GM10847 (cell line): ENCODE measurements around the gene TCF7L2.

Experiments used
- POLR2A ChIP-seq: IDR thresholded peaks from 2 replicates; pipeline ENCODE4 v1.6.1; 2011; ENCODE audit not compliant: insufficient read length; ENCODE audit errors: extremely low read depth

The TCF7L2 gene

DNA sequence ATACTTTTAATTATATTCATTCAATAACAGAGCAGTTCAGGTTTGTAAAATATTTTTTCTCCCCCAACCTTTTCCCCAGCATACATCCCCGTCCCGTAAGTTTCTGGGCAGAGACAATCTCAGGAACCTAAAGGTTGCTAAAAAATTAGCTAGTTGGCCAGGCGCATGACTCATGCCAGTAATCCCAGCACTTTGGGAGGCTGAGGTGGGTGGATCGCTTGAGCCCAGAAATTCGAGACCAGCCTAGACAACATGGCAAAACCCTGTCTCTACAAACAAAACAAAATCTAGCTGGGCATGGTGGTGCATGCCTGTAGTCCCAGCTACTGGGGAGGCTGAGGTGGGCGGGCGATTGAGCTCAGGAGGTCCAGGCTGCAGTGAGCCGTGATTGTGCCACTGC lies 40.2 kb downstream of the TCF7L2 start:
- TF ChIP-seq POLR2A = no peak

DNA sequence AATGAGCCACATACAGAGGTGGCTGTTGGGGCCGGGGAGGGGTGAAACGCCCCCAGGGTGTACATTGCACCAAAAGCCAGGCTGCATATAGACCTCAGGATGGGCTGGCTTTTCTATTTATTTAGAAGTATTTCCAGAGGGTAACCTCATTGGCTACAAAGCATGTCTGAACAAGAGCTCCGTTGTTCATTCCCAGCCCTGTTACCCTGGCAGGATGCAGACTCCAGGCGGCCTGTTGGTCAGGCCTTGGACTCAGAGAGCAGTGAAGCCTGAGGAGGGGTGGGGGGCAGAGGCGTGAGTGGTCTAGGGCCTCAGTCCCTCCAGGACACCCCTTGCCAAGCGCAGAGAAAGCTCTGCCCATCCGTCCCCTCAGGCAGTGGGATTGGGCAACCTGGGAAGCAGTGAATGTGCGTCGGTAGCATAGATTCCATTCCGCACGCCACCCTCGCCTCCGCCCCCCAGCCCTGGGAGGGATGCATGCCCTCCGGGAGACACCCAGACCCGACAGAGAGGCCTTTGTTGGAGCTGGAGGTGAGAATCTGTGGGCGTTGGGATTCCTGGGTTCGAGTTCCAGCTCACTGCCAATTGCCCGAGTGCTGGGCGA lies 41.9 kb downstream of the TCF7L2 start:
- no peak for TF ChIP-seq POLR2A

DNA sequence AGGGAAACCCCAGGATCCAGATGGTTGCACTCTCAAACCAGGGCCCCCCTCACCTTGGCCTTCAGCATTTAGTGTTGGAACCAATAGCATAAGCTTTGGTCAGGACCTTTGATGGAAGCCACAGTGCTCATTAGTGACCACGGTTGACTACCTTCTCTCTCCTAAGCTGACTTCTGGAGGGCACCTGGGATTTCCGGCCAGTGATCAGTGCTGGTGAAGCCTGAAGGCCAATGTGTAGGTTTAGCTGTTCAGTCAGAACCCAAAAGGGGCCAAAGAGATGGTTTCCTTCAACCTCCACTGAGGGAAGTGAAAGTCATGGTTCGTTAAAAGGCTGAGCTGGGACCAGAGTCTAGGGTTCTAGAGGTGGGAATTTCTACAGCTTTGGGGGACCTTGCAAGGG lies 46.4 kb downstream of the TCF7L2 start:
- no peak for TF ChIP-seq POLR2A

DNA sequence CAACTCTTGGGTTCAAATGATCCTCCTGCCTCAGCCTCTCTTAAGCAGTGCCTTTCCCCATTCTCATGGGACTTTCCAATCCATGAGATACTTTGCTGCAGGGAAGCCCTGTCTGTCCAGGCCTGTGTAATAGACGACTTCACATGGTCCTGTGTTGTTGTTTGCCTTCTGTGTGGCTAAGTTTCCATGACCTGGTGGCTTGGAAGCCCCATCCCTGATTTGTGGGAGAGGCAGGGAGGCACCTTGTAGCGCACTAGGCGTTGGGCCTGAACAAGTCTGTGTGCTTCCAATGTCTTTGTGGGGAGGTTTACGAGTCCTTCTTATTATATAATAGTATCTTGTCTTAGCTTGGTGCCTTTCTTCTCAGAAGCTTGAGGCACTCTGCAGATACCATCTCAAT lies 49.1 kb downstream of the TCF7L2 start:
- TF ChIP-seq POLR2A = no peak

DNA sequence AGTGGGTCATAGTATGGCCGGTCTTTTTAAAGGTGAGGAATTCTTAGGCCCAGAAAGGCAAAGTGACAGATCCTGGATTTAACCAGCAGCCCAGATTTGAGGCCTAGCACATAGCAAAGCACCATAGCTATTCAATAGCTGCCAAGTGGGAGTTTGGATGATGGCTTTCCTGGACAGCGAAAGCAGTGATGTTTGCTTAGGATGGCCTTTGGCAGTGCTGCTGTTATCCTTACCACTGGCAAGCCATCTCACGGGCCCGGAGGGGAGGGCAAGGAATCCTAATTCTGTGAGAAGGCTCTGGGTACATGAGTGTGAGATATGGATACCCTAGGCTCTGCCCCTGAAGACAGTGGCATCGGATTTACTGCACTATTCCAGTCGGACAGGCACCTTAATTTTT lies 50.4 kb downstream of the TCF7L2 start:
- no peak for TF ChIP-seq POLR2A

DNA sequence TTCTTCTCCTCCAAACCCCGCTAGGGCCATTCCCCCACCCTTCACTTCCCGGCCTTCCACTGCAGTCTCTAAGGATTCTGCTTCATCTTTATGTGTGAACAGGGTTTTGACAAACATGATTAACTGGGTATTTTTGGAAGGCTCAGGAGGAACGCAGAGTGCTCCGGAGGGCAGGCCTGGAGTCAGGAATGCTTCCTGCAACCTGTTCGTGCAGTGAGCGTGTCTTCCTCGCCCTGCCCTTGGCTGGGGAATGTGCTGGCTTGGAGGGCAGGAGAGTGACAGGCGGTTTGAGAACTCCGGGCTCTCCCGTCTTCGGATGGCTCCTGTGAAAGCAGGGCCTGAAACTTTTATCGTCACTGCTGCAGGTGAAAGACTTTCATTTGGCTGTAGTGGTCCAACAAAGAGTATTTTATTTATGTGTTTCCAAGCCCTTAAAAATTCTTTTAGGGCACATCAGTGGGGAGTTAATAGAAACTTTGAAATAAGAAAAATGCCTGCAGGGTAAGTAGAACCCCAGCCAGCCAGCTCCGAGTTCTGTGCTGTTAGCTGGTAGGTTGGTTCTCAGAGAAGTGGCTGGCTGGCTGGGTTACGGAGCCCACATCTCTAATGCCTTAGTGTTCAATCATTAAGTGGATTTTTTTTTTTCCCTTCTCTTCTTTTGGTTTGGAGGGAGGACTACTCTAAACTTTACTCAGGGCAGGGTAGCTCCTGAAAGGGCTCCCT lies 51.0 kb downstream of the TCF7L2 start:
- no peak for TF ChIP-seq POLR2A

DNA sequence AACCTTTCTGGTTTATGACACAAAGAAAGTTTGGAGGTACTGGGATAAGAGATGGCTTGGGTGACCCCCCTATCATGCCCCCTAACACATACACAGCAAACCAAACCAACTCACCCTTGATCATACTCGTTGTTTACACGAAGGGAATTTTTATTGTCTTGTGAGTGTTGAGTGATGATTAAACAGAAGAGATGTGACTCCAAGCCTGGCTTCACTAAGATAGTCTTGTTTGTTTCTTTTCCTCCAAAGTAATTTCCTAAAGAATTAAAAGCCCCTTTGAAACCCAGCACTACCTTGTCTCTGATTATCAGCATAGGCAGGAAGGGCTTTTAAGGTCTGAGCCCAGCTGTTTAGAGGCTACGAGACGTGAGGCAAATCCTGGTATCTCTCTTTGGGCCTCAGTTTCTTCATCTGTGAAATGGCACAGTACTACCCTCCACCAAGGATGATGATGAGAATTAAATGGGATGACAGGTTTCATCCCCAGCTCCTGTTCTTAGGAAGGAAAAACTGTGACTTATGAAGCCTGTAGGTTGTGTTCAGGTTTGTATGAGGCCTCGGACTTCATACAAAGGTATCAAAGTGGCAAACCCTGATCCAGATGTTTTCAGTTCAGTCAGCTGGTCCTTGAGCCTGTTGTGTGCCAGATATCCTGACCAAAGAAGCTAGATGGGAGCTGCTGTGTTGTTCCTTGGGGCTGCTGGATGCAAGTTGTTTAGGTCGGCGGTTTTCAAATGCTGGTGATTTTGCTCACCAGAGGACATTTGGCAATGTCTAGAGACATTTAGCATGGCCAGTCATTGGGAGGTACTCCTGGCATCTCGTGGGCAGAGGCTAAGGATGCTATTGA lies 51.8 kb downstream of the TCF7L2 start:
- TF ChIP-seq POLR2A = no peak

DNA sequence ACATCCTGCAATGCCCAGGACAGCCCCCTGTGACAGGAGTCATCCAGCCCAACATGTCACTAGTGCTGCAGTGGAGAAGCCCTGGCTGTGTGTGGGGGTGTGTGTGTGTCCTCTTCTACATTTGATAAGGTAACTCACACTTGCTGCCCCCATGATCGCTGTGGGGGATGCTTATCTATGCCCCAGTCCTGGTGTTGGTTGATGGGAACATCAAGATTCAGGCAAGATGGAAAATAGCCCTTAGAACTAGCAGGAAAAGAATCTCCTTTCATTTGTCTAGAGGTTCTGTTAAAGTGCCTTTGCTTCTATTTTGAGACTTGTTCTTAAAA lies 52.4 kb downstream of the TCF7L2 start:
- TF ChIP-seq POLR2A = no peak

DNA sequence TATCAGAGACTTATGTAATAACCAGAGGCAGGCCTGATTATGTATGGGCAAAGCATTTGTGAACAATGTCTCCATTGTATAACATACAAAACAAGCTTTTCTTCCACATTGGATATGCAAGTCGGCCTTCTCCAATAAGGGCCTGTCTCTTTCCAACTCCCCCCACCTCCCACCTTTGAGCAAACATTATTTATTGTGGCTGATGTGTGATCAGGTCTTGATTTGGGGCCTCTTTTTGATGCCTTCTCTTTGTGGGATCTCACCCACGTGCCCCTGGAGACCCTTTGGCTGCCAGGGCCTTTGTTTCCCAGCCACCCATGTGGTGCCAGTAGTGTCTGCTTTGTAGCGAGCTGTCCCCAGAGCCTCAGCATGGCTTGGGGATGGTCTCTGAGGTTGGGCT lies 53.0 kb downstream of the TCF7L2 start:
- no peak for TF ChIP-seq POLR2A

DNA sequence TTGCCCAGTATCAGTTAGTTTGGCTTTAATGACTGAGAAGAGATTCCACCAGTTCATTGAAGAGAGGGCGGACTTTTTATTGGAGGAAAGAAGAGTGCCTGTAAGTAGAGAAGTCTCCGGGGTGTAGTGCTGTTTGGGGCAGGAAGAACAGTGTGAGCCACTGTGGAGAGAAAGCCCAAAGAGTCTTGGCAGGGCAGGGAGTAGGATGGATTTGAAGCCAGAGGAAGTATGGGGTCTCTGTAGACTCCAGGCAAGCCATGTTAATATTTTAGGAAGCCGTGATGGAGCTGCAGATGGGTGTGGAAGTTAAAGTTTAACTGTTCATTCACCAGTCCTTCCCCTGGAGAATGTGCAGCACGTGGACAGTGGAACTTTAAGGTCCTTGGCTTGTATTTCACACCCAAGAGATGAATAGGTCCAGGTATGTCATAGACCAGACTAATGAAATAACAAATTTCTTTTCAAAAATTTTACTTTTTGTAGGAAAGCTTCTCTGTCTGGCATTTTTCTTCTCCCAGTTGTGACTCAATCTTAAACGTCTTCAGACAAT lies 54.1 kb downstream of the TCF7L2 start:
- TF ChIP-seq POLR2A = no peak

DNA sequence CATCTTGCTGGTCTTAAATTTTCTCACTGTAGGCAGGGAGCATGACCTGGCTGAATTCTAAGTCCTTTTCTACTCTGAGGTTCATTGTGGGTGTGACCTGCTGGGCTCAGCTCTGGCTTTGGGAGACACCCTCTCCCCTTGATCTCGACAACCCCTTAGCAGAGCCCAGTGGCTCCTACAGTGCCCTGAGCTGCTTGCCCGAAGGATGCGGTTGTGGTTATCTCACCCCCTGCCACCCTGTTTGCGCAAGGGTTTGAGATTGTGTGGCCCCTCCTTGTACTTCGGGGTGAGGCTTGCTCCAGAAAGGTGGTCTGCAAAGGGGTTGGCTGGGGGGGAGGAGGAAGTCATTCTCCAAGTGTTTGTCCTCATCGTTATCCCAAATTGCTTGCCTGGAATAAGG lies 55.3 kb downstream of the TCF7L2 start:
- TF ChIP-seq POLR2A = no peak

DNA sequence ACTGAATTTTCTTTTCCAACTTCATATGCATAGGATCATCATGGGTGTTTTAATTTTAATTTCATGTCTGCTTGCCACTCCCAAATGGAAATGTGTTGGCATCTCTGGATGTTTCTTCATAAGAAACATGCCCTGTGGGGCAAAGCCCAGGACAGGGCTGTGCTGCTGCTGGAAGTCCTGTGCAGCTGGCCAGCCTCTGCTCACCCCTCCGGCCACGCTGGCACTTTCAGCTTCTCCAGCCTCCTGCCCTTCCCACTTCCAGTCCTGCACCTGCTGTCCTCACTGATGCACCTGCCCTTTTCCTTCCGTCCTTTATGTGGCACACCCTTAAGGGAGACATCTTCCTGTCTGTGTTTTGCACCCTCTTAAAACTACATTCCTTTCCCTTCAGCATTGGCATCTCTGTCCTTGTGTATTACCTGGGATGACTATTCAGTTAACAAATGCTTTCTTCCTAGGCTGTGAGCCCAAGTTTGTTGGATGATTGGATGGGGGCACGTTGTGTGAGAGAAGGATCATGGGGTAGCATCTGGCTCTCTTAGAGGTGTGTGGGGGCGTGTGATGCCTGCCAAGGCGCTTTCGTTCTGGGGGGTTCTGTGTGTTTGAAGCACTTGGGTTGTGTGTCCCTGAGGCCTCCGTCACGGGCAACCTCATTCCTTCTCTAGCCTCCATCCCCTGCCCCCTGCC lies 56.8 kb downstream of the TCF7L2 start:
- TF ChIP-seq POLR2A = no peak

DNA sequence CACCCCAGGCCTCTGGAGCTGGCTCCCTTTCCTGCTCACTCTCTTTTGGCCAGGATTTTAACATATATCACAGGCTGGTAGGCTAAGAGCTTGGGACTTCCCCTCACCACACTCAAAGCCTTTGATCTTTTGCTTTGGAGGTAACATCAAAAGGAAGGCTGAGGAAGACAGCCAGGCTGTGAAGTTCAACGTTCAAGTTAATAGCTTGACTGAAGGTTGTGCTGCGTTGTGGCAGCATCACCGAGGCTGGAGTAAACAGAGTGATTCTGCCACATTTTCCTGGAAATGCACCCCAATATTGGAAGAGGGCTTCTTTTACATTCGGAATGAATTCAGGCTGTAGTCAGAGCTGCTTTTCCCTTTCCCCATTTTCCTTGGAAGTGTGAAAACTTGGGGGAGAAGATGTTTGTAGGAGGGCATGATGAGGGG lies 57.3 kb downstream of the TCF7L2 start:
- no peak for TF ChIP-seq POLR2A

DNA sequence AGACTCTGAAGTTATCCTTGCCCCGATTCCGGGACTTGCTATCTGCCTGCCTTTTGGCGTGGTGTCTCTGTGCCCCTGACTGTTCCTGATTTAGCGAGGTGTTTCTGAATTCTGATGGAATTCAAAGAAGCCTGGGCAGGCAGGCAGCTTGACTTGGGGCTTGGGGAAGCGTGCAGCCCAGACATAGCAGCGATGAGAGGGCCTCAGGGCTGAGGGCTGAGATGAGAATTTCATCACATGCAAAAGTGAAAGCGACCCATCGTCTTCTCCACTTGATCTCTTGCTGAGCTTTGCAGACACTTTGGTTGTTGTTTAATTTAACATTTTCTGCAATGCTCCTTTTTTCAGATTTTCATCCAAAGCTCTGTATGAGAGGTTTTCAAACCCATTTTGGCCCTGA lies 57.8 kb downstream of the TCF7L2 start:
- no peak for TF ChIP-seq POLR2A

DNA sequence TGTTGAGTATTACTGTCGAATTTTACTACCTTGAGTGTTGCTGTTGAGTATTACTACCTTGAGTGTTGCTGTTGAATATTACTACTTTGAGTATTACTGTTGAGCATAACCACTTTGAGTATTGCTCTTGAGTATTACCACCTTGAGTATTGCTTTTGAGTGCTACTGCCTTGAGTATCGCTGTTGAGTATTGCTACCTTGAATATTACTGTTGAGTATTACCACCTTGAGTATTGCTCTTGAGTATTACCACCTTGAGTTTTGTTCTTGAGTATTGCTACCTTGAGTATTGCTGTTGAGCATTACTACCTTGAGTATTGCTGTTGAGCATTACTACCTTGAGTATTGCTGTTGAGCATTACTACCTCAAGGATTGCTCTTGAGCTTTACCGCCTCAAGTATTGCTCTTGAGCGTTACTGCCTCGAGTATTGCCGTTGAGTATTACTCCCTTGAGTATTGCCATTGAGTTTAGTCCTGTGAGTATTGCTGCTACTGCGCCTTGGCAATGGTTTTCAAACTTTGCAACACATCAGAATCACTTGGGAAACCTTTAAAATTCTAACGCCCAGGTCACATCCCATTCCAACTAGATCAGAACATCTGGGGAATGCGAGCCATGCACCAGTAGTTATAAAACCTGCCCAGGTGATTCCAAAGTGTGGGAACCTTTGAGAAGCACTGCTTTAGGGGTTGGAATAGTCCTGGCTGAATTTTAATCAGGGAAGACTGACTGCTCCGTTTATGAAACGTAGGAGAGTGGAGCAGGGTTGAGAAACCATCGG lies 61.7 kb downstream of the TCF7L2 start:
- TF ChIP-seq POLR2A = no peak
